Neuronal stem cell (in vitro differentiated cells): ENCODE results near the gene SHROOM3.
A peak's percentile ranks its signal among the peaks of the same experiment; 100 is the strongest.

Experiments used
- DNase-seq: peaks from one replicate; pipeline ENCODE4 v3.0.0-alpha.2; 2013; ENCODE audit warnings: low spot score
- H2AFZ ChIP-seq: one replicate; pipeline ENCODE4 v1.6.1; 2013; ENCODE audit warnings: mild to moderate bottlenecking, low read length, inconsistent platforms
- H2AK5ac ChIP-seq: 2 replicates; pipeline ENCODE4 v1.6.1; 2013; ENCODE audit warnings: low read depth, mild to moderate bottlenecking, inconsistent platforms, low read length, moderate library complexity, mixed read lengths
- H2BK120ac ChIP-seq: 2 replicates; pipeline ENCODE4 v1.6.1; 2013; ENCODE audit warnings: low read depth, mild to moderate bottlenecking, inconsistent platforms, low read length, moderate library complexity, mixed read lengths
- H2BK12ac ChIP-seq: one replicate; pipeline ENCODE4 v1.6.1; 2013; ENCODE audit warnings: low read length, inconsistent platforms
- H2BK15ac ChIP-seq: 2 replicates; pipeline ENCODE4 v1.6.1; 2013; ENCODE audit warnings: mild to moderate bottlenecking, low read length, inconsistent platforms, mixed read lengths
- H2BK5ac ChIP-seq: one replicate; pipeline ENCODE4 v1.6.1; 2013; ENCODE audit warnings: inconsistent platforms, mild to moderate bottlenecking, low read length, moderate library complexity
- H3K14ac ChIP-seq: one replicate; pipeline ENCODE4 v1.6.1; 2013; ENCODE audit warnings: low read length, inconsistent platforms
- H3K18ac ChIP-seq: 2 replicates; pipeline ENCODE4 v1.6.1; 2013; ENCODE audit warnings: low read length, inconsistent platforms
- H3K23ac ChIP-seq: 2 replicates; pipeline ENCODE4 v1.6.1; 2013; ENCODE audit warnings: low read depth, mild to moderate bottlenecking, mixed read lengths, low read length, inconsistent platforms; ENCODE audit not compliant: poor library complexity
- H3K27ac ChIP-seq: replicated peaks from 3 replicates; pipeline ENCODE4 v1.5.1; 2013; ENCODE audit warnings: low read length, inconsistent platforms
- H3K27me3 ChIP-seq, 3 experiments: 2 replicates each; pipeline ENCODE4 v1.6.1; 2013; ENCODE audit warnings: low read length in 3 of 3, mild to moderate bottlenecking in 2 of 3, inconsistent platforms in 1 of 3, low read depth in 1 of 3, mixed read lengths in 1 of 3, moderate library complexity in 1 of 3; ENCODE audit not compliant: control insufficient read depth in 3 of 3, insufficient read depth in 3 of 3
- H3K36me3 ChIP-seq, 2 donors: replicated peaks in 1 of 2; 2 replicates each; pipeline ENCODE4 v1.6.1; 2013; ENCODE audit warnings: low read length in 2 of 2; ENCODE audit not compliant: control insufficient read depth in 2 of 2, insufficient read depth in 2 of 2
- H3K4ac ChIP-seq: 2 replicates; pipeline ENCODE4 v1.6.1; 2013; ENCODE audit warnings: inconsistent platforms, mild to moderate bottlenecking, low read length, moderate library complexity
- H3K4me1 ChIP-seq, 2 donors: 1 replicate in 1 of 2; 2 replicates in 1 of 2; pipeline ENCODE4 v1.6.1; 2013; ENCODE audit warnings: low read length in 2 of 2, low read depth in 1 of 2; ENCODE audit not compliant: control insufficient read depth in 2 of 2, insufficient read depth in 1 of 2
- H3K4me2 ChIP-seq: one replicate; pipeline ENCODE4 v1.6.1; 2013; ENCODE audit warnings: mild to moderate bottlenecking, low read length, inconsistent platforms; ENCODE audit not compliant: insufficient read depth, poor library complexity, severe bottlenecking
- H3K4me3 ChIP-seq, 2 donors: 2 replicates each; pipeline ENCODE4 v1.5.1; 2013; ENCODE audit warnings: low read length in 2 of 2, mild to moderate bottlenecking in 2 of 2, inconsistent platforms in 1 of 2, moderate library complexity in 1 of 2
- H3K79me1 ChIP-seq: one replicate; pipeline ENCODE4 v1.6.1; 2013; ENCODE audit warnings: low read depth, mild to moderate bottlenecking, inconsistent platforms, low read length, moderate library complexity
- H3K9ac ChIP-seq: one replicate; pipeline ENCODE4 v1.6.1; 2013; ENCODE audit warnings: mild to moderate bottlenecking, low read depth, low read length, inconsistent platforms; ENCODE audit not compliant: poor library complexity
- H3K9me3 ChIP-seq, 2 donors: replicated peaks in 1 of 2; 2 replicates each; pipeline versions ENCODE3 to v1.6.1; 2013; ENCODE audit warnings: low read length in 2 of 2, mild to moderate bottlenecking in 2 of 2, inconsistent platforms in 1 of 2, low read depth in 1 of 2, mixed read lengths in 1 of 2, moderate library complexity in 1 of 2; ENCODE audit not compliant: control insufficient read depth in 2 of 2, insufficient read depth in 1 of 2
- H4K8ac ChIP-seq: one replicate; pipeline ENCODE4 v1.6.1; 2013; ENCODE audit warnings: low read depth, mild to moderate bottlenecking, inconsistent platforms, low read length, moderate library complexity
- H4K91ac ChIP-seq: one replicate; pipeline ENCODE4 v1.6.1; 2013; ENCODE audit warnings: low read length, low read depth, mild to moderate bottlenecking, inconsistent platforms; ENCODE audit not compliant: poor library complexity
- WGBS, 2 donors: extraction: QIAGEN DNeasy Blood & Tissue Kit; methylation state at CpG; one replicate each; pipeline ENCODE4 v1.1.7; 2013; ENCODE audit warnings: missing lambda C conversion rate in 2 of 2, mixed read lengths in 1 of 2; ENCODE audit not compliant: insufficient read length in 2 of 2, insufficient replicate concordance in 1 of 2; ENCODE audit errors: extremely low coverage in 2 of 2; 5-methylcytosine and 5-hydroxymethylcytosine counted together

SHROOM3 gene

DNA sequence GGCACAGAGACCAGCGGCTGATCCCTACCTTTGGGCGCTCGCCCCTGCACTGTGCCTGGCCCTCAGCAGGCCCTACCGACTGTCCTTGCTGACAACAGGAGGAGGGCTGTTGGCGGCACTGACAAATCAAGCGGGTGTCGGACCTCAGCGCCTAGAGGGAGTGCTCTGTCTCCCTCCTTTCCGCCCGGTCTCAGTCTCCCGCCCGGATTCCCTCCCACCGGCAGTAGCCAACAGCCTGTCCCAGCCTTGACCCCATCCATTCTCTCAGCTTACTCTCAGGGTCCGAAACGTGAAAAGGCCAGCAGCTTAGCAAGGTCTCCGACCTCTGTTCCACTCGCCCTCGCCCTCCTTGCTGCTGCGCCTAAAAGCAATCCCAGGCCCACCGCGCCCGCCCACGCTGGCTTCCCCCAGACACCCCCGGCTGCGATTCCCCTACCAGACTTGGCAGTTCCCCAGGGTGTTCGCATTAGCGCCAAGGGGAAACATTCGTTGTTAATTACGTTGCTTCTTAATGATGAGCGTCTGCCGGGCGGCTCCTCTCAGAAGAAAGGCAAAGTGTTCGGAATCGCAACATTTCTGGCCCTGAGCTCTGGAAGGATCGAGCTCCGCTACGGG lies 366.7 kb downstream of the SHROOM3 start:
- Histone ChIP-seq H3K4me1 (peaks cover 17 to 18% of the 10 kb centered on the region in 2 donors), H4K91ac (no peak overlapping the region), H2BK12ac (no peak overlapping the region), H3K27ac (no peak overlapping the region), H3K36me3 (no peaks in the 10 kb centered on the region), H3K27me3 (no peaks in the 10 kb centered on the region), H3K4ac (no peak overlapping the region), H3K9ac (no peak overlapping the region), H2BK120ac (no peak overlapping the region), H3K18ac (peak overlapping the region; percentile 50), H3K14ac (no peak overlapping the region), H4K8ac (no peak overlapping the region), H3K79me1 (no peaks in the 10 kb centered on the region), H2BK15ac (peak overlapping the region; percentile 47), H3K4me3 (no peak overlapping the region), H2AFZ (peak overlapping the region; percentile 82), H2BK5ac (no peak overlapping the region), H3K4me2 (peak overlapping the region; percentile 34), H3K9me3 (peaks cover 2 to 3% of the 10 kb centered on the region in 2 donors), H3K23ac (peak overlapping the region; percentile 5), H2AK5ac (no peak overlapping the region)
- peak; percentile 23 for DNase-seq
- no CpG with 5 or more reads among the region's 37 CpGs for WGBS, 2 donors

DNA sequence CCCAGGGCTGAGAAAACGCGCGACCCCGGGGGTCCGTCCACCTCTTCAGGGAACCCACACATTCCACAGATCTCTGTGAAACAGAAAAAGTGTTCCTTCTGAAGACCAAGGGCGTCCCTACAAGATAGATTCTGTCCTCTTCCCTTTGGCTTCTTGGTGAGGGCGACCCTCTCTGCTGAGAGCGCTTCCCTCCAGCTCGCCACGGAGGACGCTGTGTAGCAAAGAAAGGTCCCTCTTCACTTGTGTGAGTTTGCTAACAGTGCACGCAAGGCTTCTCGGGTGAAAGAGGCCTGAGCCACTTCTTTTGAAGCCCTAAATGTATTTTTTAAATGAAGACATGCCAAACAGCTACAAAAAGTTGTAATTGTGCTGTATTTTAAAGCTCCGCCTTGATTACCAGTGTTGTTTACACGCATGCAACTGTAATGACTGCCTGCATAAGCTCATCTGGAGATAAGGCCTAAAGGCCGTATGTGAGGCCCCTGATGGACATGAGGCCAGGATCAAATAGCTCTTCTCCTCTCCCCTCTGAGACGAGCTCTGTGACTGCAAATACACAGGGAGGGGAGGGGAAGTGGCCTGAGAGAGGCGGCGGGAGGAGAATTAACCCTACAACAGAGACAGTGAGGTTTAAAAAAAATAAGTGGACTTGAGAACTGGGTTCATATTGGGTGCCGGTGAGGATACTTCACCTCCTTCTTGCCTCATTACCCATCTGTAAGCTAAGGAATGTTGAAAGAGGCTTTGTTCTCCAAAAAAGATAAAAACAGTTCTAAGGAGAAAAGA lies 367.4 kb downstream of the SHROOM3 start:
- Histone ChIP-seq H2BK12ac (no peak overlapping the region), H2BK15ac (peak overlapping the region; percentile 16), H2AK5ac (no peak overlapping the region), H4K91ac (no peak overlapping the region), H3K23ac (no peak overlapping the region), H3K79me1 (no peaks in the 10 kb centered on the region), H3K9ac (no peak overlapping the region), H2BK120ac (no peak overlapping the region), H3K18ac (peak overlapping the region; percentile 81), H3K4me3 (no peak overlapping the region), H2AFZ (peak overlapping the region; percentile 82), H3K27ac (no peak overlapping the region), H3K36me3 (no peaks in the 10 kb centered on the region), H4K8ac (no peak overlapping the region), H3K9me3 (peaks cover 2 to 6% of the 10 kb centered on the region in 2 donors), H3K27me3 (no peaks in the 10 kb centered on the region), H3K4ac (no peak overlapping the region), H3K4me1 (peaks cover 17 to 18% of the 10 kb centered on the region in 2 donors), H3K4me2 (no peak overlapping the region), H3K14ac (no peak overlapping the region), H2BK5ac (no peak overlapping the region)
- no CpG with 5 or more reads among the region's 20 CpGs for WGBS, 2 donors
- peak; percentile 24 for DNase-seq

DNA sequence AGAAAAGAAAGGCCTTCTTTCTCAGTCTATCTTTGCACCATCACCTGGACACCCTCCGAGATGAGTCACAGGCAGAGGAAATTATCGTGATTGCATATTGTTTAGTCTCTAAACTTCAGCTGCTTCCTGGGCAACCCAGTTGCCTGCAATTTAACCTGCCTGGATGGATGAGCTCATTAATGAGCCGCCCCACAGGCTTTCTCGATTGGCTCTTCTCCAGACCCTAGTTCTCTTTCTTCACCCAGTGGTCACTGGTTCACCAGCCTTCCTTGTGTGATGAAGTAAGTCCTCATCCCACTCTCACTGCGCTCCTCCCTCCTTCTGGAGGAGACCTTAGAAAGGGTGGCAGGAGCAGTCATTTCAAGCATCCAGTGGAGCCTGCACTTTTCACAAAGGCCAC lies 368.5 kb downstream of the SHROOM3 start:
- no peak overlapping the region for H2BK5ac ChIP-seq
- H2AFZ ChIP-seq = peak overlapping the region; percentile 82
- no peak overlapping the region for H3K4ac ChIP-seq
- H3K79me1 ChIP-seq = no peaks in the 10 kb centered on the region
- no peak overlapping the region for H4K91ac ChIP-seq
- no peak overlapping the region for H2BK120ac ChIP-seq
- no peaks in the 10 kb centered on the region for H3K36me3 ChIP-seq
- H3K27ac ChIP-seq = peak overlapping the region; percentile 5
- H3K14ac ChIP-seq = no peak overlapping the region
- peaks cover 2 to 14% of the 10 kb centered on the region in 2 donors for H3K9me3 ChIP-seq
- DNase-seq = no peak
- no peak overlapping the region for H2BK15ac ChIP-seq
- H4K8ac ChIP-seq = no peak overlapping the region
- H3K4me1 ChIP-seq = peaks cover 17 to 18% of the 10 kb centered on the region in 2 donors
- no peak overlapping the region for H3K23ac ChIP-seq
- H2BK12ac ChIP-seq = peak overlapping the region; percentile 66
- no peaks in the 10 kb centered on the region for H3K27me3 ChIP-seq
- peak overlapping the region; percentile 41 for H3K18ac ChIP-seq
- no CpG with 5 or more reads among the region's 5 CpGs for WGBS, 2 donors
- no peak overlapping the region for H3K4me2 ChIP-seq
- H2AK5ac ChIP-seq = no peak overlapping the region
- H3K9ac ChIP-seq = no peak overlapping the region
- no peak overlapping the region for H3K4me3 ChIP-seq

DNA sequence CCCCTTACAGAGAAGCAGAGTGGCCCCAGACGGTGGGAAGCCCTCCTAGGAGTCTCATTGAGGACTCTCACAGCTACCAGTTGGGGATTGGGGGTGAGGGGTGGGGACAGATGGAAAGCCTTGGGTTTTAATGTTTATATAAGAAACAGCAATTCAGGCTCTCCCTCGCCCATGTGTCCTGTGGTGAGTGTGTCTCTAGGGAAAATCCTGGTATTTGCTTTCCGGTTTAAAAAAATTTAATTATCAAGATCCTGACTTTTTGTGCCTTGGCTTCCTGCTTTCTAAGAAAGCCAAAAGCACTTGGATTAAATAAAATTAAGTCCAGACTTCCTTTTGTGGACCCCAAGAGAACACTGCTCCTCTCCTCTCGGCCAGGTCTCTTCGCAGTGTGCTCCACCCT lies 369.1 kb downstream of the SHROOM3 start:
- DNase-seq = no peak
- no peak overlapping the region for H2BK120ac ChIP-seq
- H3K9me3 ChIP-seq = peaks cover 4 to 19% of the 10 kb centered on the region in 2 donors
- no peak overlapping the region for H2BK5ac ChIP-seq
- H3K18ac ChIP-seq = no peak overlapping the region
- no peak overlapping the region for H3K14ac ChIP-seq
- no peaks in the 10 kb centered on the region for H3K27me3 ChIP-seq
- no peak overlapping the region for H3K4me2 ChIP-seq
- H3K27ac ChIP-seq = no peak overlapping the region
- no peak overlapping the region for H2BK12ac ChIP-seq
- no peaks in the 10 kb centered on the region for H3K36me3 ChIP-seq
- no peak overlapping the region for H4K91ac ChIP-seq
- H3K79me1 ChIP-seq = no peaks in the 10 kb centered on the region
- H2BK15ac ChIP-seq = no peak overlapping the region
- peaks cover 17 to 18% of the 10 kb centered on the region in 2 donors for H3K4me1 ChIP-seq
- WGBS, 2 donors = no CpG with 5 or more reads among the region's 5 CpGs
- H4K8ac ChIP-seq = no peak overlapping the region
- H3K4ac ChIP-seq = no peak overlapping the region
- H3K23ac ChIP-seq = no peak overlapping the region
- H3K4me3 ChIP-seq = no peak overlapping the region
- peak overlapping the region; percentile 62 for H2AFZ ChIP-seq
- no peak overlapping the region for H2AK5ac ChIP-seq
- no peak overlapping the region for H3K9ac ChIP-seq
